Keratinocyte (primary cell): ENCODE results near the gene DOCK1. TPM values are rescaled to one million over a fixed set of nuclear protein-coding genes. Genes with fewer than 3 reads are reported as not detected.

ENCODE experiments used
- DNase-seq: peaks from one replicate; pipeline ENCODE4 v3.0.0-alpha.2; 2011; ENCODE audit warnings: low read depth, missing footprints, low spot score
- FAIRE-seq: peaks from 2 replicates; lab custom pipeline; 2011; peaks lifted over from hg19 to GRCh38; lab: Jason Lieb, UNC
- H2AFZ ChIP-seq: 2 replicates; pipeline ENCODE4 v1.6.0; 2012; ENCODE audit warnings: low read length, control low read depth, inconsistent platforms; ENCODE audit not compliant: control insufficient read depth
- H3K27ac ChIP-seq: 2 replicates; pipeline ENCODE4 v1.5.1; 2011; ENCODE audit warnings: low read length; ENCODE audit not compliant: control insufficient read depth, insufficient read depth
- H3K27me3 ChIP-seq: 3 replicates; pipeline ENCODE4 v1.6.0; 2011; ENCODE audit warnings: low read length; ENCODE audit not compliant: control insufficient read depth, insufficient read depth; ENCODE audit errors: extremely low read depth
- H3K36me3 ChIP-seq, 2 experiments: 2 replicates in 1 of 2; 3 replicates in 1 of 2; pipeline ENCODE4 v1.5.1; 2011; ENCODE audit warnings: low read length in 2 of 2, mild to moderate bottlenecking in 1 of 2; ENCODE audit not compliant: control insufficient read depth in 2 of 2, insufficient read depth in 2 of 2; ENCODE audit errors: extremely low read depth in 1 of 2
- H3K4me1 ChIP-seq: 3 replicates; pipeline ENCODE4 v1.5.1; 2011; ENCODE audit warnings: low read length; ENCODE audit not compliant: control insufficient read depth, insufficient read depth; ENCODE audit errors: extremely low read depth
- H3K4me2 ChIP-seq: 3 replicates; pipeline ENCODE4 v1.6.0; 2011; ENCODE audit warnings: low read depth, low read length; ENCODE audit not compliant: control insufficient read depth, insufficient read depth; ENCODE audit errors: extremely low read depth
- H3K4me3 ChIP-seq, 3 experiments: fragments of 200-600 bp in 1 of 3; sonication (generic) in 1 of 3; 2 replicates in 2 of 3; 3 replicates in 1 of 3; pipeline ENCODE4 v1.5.1; 2011 to 2016; ENCODE audit warnings: low read length in 3 of 3, mild to moderate bottlenecking in 3 of 3, control low read depth in 2 of 3, inconsistent platforms in 1 of 3, low read depth in 1 of 3, mixed read lengths in 1 of 3, mixed run types in 1 of 3, moderate library complexity in 1 of 3; ENCODE audit not compliant: control insufficient read depth in 2 of 3, insufficient read depth in 2 of 3; ENCODE audit errors: extremely low read depth in 1 of 3
- H3K79me2 ChIP-seq: 2 replicates; pipeline ENCODE4 v1.6.0; 2012; ENCODE audit warnings: low read length; ENCODE audit not compliant: control insufficient read depth, insufficient read depth
- H3K9ac ChIP-seq: 3 replicates; pipeline ENCODE4 v1.6.0; 2011; ENCODE audit warnings: low read length; ENCODE audit not compliant: control insufficient read depth, insufficient read depth; ENCODE audit errors: extremely low read depth
- H3K9me1 ChIP-seq: 3 replicates; pipeline ENCODE4 v1.6.0; 2011; ENCODE audit warnings: low read length; ENCODE audit not compliant: control insufficient read depth, insufficient read depth; ENCODE audit errors: extremely low read depth
- H3K9me3 ChIP-seq: 2 replicates; pipeline ENCODE4 v1.5.1; 2012; ENCODE audit warnings: low read depth, low read length; ENCODE audit not compliant: control insufficient read depth
- H4K20me1 ChIP-seq: 3 replicates; pipeline ENCODE4 v1.6.0; 2011; ENCODE audit warnings: low read length; ENCODE audit not compliant: control insufficient read depth, insufficient read depth; ENCODE audit errors: extremely low read depth
- CTCF ChIP-seq, 3 experiments: IDR thresholded peaks in 1 of 3; conservative IDR thresholded peaks in 1 of 3; optimal IDR thresholded peaks in 1 of 3; 2 replicates in 2 of 3; 3 replicates in 1 of 3; pipeline versions ENCODE3 to v1.5.1; 2011; ENCODE audit warnings: low read length in 3 of 3, mild to moderate bottlenecking in 3 of 3, moderate library complexity in 2 of 3, control low read depth in 1 of 3, inconsistent platforms in 1 of 3; ENCODE audit not compliant: insufficient read depth in 2 of 3; ENCODE audit errors: extremely low read depth in 1 of 3
- EZH2 ChIP-seq: IDR thresholded peaks from one replicate; pipeline ENCODE4 v1.6.1; 2012; ENCODE audit warnings: inconsistent platforms, mild to moderate bottlenecking, low read length, moderate library complexity
- dilution Hi-C: fragments of 300-500 bp; cut with MboI; formaldehyde crosslinking; loops from one replicate; pipeline ENCODE4 v1.7.0; 2020; ENCODE audit warnings: low sequenced_read_pairs; ENCODE audit not compliant: extremely low pct_ligation_motif_present
- polyA plus RNA-seq, 5 experiments: library from polyadenylated mRNA; depleted of rRNA in 3 of 5; stranded (reverse) in 3 of 5; stranded (forward) in 1 of 5; unstranded in 1 of 5; fragments of >200 nt; gene quantifications; 1 replicate in 1 of 5; 2 replicates in 3 of 5; 3 replicates in 1 of 5; pipeline versions ENCODE4 v1.2.1 to v1.2.3, GENCODE V29; 2011 to 2012; ENCODE audit warnings: missing spikeins in 2 of 5, low read depth in 1 of 5, low replicate concordance in 1 of 5

DOCK1 gene
- polyA plus RNA-seq, 1 donor (not counting 4 experiments of a cell fraction or from before 2014, with no cell fraction given), result 15.7 TPM

GRCh38 chr10:127195571-127196281 lies 290.5 kb downstream of the DOCK1 start:
- TF ChIP-seq EZH2, result peak; percentile 27
- no peak for TF ChIP-seq CTCF (optimal IDR thresholded peaks at IDR 0.05 in 1 of 3, IDR thresholded peaks at IDR 0.05 in 1 of 3, conservative IDR thresholded peaks at IDR 0.05 in 1 of 3; ENCODE audit: extremely low read depth in 1 of 3, insufficient read depth in 2 of 3, low read length in 3 of 3)
- peaks cover 8% of the 10 kb centered on the region for H4K20me1 ChIP-seq
- peak overlapping the region; percentile 68 for H3K4me2 ChIP-seq
- dilution Hi-C loops, result no loop called here
- no peak overlapping the region for H3K27ac ChIP-seq
- H3K36me3 ChIP-seq, result peaks cover 0 to 3% of the 10 kb centered on the region in 2 experiments
- peaks cover 4% of the 10 kb centered on the region for H3K4me1 ChIP-seq
- no peaks in the 10 kb centered on the region for H3K79me2 ChIP-seq
- no peak for DNase-seq
- H3K27me3 ChIP-seq, result peaks cover 12% of the 10 kb centered on the region
- peak overlapping the region; percentile 20 to 43 (median 23) for H3K4me3 ChIP-seq
- FAIRE-seq, result no peak
- H3K9ac ChIP-seq, result peak overlapping the region; percentile 33
- no peaks in the 10 kb centered on the region for H3K9me3 ChIP-seq
- H2AFZ ChIP-seq, result no peak overlapping the region
- H3K9me1 ChIP-seq, result no peaks in the 10 kb centered on the region

GRCh38 chr10:127196282-127197153 lies 291.3 kb downstream of the DOCK1 start, which contains the start of gene INSYN2A:
INSYN2A (minus strand) TSS chr10:127196591; CDS start chr10:127176395, 20,196 bp downstream.
- Histone ChIP-seq H4K20me1 (peaks cover 8% of the 10 kb centered on the region), H3K4me3 (peak within 1 kb of the TSS; percentile 20 to 45 (median 41)), H3K9me1 (no peaks in the 10 kb centered on the region), H3K27ac (no peak within 1 kb of the TSS), H3K4me1 (peaks cover 4% of the 10 kb centered on the region), H3K27me3 (peaks cover 12% of the 10 kb centered on the region), H3K9me3 (no peaks in the 10 kb centered on the region), H3K79me2 (no peaks in the 10 kb centered on the region), H2AFZ (no peak within 1 kb of the TSS), H3K4me2 (peak within 1 kb of the TSS; percentile 68), H3K36me3 (peaks cover 0 to 3% of the 10 kb centered on the region in 2 experiments), H3K9ac (peak within 1 kb of the TSS; percentile 33)
- DNase-seq (no peak), FAIRE-seq (no peak)
- TF ChIP-seq EZH2 (no peak), CTCF (optimal IDR thresholded peaks at IDR 0.05 in 1 of 3, IDR thresholded peaks at IDR 0.05 in 1 of 3, conservative IDR thresholded peaks at IDR 0.05 in 1 of 3; ENCODE audit: extremely low read depth in 1 of 3, insufficient read depth in 2 of 3, low read length in 3 of 3) (peak in 2 of 3 experiments; percentile 5 to 40)
- dilution Hi-C loops, result no loop called here
